SK-N-SH treated with all-trans-retinoic acid at 6 μM for 48 hours (cell line): ENCODE data around the gene ITIH4.

Experiments
- BACH2 ChIP-seq: fragments of 250-450 bp; sonication (Bioruptor Pico); IDR thresholded peaks from 2 replicates; pipeline ENCODE4 v1.9.0; 2021; ENCODE audit warnings: mild to moderate bottlenecking, borderline replicate concordance
- CSRNP3 ChIP-seq: fragments of 250-450 bp; sonication (Bioruptor Pico); IDR thresholded peaks from 2 replicates; pipeline ENCODE4 v1.5.1; 2021; ENCODE audit warnings: mild to moderate bottlenecking, moderate library complexity
- ESRRG ChIP-seq: fragments of 250-450 bp; sonication (Bioruptor Pico); IDR thresholded peaks from 2 replicates; pipeline ENCODE4 v1.6.1; 2021; ENCODE audit warnings: mild to moderate bottlenecking
- GLIS3 ChIP-seq: fragments of 250-450 bp; sonication (Bioruptor Pico); IDR thresholded peaks from 2 replicates; pipeline ENCODE4 v1.5.0; 2020; ENCODE audit warnings: mild to moderate bottlenecking, moderate library complexity
- ISL1 ChIP-seq: fragments of 250-450 bp; sonication (Bioruptor Pico); IDR thresholded peaks from 2 replicates; pipeline ENCODE4 v2.1.2; 2022; ENCODE audit warnings: mild to moderate bottlenecking, moderate library complexity
- OSR1 ChIP-seq: fragments of 250-450 bp; sonication (Bioruptor Pico); IDR thresholded peaks from 2 replicates; pipeline ENCODE4 v1.8.0; 2022; ENCODE audit warnings: moderate library complexity, mild to moderate bottlenecking, inconsistent platforms
- PATZ1 ChIP-seq: fragments of 250-450 bp; sonication (Bioruptor Pico); IDR thresholded peaks from 2 replicates; pipeline ENCODE4 v1.8.0; 2020; ENCODE audit warnings: mild to moderate bottlenecking, moderate library complexity, borderline replicate concordance
- PPARA ChIP-seq: fragments of 250-450 bp; sonication (Bioruptor Pico); IDR thresholded peaks from 2 replicates; pipeline ENCODE4 v1.5.0; 2020; ENCODE audit warnings: mild to moderate bottlenecking, borderline replicate concordance
- SNAI2 ChIP-seq: fragments of 250-450 bp; sonication (Bioruptor Pico); IDR thresholded peaks from 2 replicates; pipeline ENCODE4 v1.5.0; 2020; ENCODE audit warnings: mild to moderate bottlenecking, moderate library complexity
- TCF4 ChIP-seq: fragments of 250-450 bp; sonication (Bioruptor Pico); IDR thresholded peaks from 2 replicates; pipeline ENCODE4 v1.8.0; 2021; ENCODE audit warnings: mild to moderate bottlenecking, moderate library complexity, borderline replicate concordance
- TSHZ2 ChIP-seq: fragments of 250-450 bp; sonication (Bioruptor Pico); IDR thresholded peaks from 2 replicates; pipeline ENCODE4 v1.5.0; 2020; ENCODE audit warnings: mild to moderate bottlenecking, moderate library complexity
- ZNF565 ChIP-seq: fragments of 450-650 bp; formaldehyde crosslinking; conservative IDR thresholded peaks from 2 replicates; pipeline ENCODE4 v1.5.0; 2020; ENCODE audit warnings: low read depth, mild to moderate bottlenecking, moderate library complexity

- TF ChIP-seq TSHZ2 (CRISPR knock-in tag) (no peak), TCF4 (no peak; the same call in 1 of the 2 replicates), ISL1 (no peak), GLIS3 (CRISPR knock-in tag) (no peak), SNAI2 (CRISPR knock-in tag) (no peak), PATZ1 (CRISPR knock-in tag) (no peak), BACH2 (CRISPR knock-in tag) (no peak), ZNF565 (CRISPR knock-in tag) (no peak), PPARA (CRISPR knock-in tag) (no peak), OSR1 (CRISPR knock-in tag) (no peak), CSRNP3 (CRISPR knock-in tag) (no peak), ESRRG (CRISPR knock-in tag) (no peak)
These were observed 59.8 kb downstream of the ITIH4 start, which contains the start of gene NEK4 for GRCh38 chr3:52770496-52771333.
